NCI-H2029 treated with DMSO at 0.1 percent for 48 hours (cell line): ENCODE data around the gene EMC1.
"Not testable (repeated sequence)": the region's sequence is repeated elsewhere in the genome, so short reads cannot be mapped to it uniquely, and the experiment has no call there.

Experiments
- DNase-seq: peaks from one replicate; lab custom pipeline; 2025; lab: John Stamatoyannopoulos, UW

The EMC1 gene

GRCh38 chr1:19189270-19189669, 62.1 kb downstream of the EMC1 start:
- no peak for DNase-seq

DNA sequence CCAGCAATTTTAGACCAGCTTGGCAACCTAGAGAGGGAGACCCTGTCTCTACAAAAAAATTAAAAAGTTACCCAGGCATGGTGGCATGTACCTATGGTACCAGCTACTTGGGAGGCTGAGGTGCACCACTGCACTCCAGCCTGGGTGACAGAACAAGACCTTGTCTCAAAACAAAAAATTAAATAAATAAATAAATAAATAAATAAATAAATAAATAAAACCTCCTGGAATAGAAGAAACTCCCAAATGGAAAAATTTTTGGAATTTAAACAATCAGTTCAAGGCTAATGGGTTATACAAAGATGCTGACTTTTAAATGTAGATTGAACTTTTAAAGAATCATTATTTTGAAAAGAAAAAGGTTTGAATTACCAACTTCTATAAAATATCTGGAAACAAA, 63.5 kb downstream of the EMC1 start:
- DNase-seq: no peak

DNA sequence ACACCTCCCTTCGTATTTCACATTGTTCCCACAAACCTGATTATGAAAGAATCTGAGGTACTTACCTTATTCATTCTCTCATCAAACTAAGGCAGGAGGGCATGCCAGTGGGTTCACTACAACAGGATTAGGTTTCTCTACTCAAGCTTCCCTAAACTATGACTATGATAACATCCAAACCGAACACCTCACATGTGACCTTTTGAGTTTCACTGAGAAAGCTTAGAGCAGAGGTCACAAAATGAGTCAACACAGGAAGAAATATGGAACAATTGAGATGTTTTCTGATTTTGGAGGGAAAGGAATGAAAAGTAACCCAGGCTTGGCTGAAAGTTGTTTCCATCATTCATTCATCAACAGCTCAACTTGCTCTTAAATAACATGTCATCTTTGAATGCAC, 65.3 kb downstream of the EMC1 start:
- no peak for DNase-seq

- DNase-seq: no peak
Measured at GRCh38 chr1:19182223-19182622, 69.1 kb downstream of the EMC1 start.

- not testable (repeated sequence) for DNase-seq
Measured at GRCh38 chr1:19180265-19180657, 71.1 kb downstream of the EMC1 start.

DNA sequence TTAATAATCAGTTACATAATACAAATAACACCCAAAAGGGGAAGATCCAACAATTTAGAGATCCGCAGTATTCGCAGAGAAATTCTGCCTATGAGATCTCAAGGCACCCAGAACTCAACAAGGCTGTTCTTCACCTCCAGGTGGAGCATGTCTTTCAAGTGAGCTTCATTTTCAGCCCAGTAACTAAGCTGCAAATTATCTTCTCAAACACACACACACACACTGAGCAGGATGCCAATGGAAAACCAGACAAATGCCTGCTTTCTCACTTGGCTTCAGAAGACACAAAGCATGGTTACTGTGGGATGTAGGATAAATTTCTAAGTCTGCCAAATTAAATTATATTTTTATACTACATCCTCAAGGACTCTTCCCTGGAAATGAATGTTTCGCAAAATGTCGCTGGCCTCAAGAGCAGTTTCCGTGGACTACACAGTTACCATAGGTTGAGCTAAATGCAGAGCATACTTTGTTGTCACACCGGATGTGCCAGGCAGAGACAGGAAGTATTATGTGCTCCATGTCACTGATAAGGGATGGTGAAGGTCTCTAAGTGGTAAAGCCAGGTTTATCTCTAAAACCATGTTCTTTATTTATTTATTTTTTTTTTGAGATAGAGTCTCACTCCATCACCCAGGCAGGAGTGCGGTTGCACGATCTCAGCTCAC, 71.6 kb downstream of the EMC1 start:
- no peak for DNase-seq

DNA sequence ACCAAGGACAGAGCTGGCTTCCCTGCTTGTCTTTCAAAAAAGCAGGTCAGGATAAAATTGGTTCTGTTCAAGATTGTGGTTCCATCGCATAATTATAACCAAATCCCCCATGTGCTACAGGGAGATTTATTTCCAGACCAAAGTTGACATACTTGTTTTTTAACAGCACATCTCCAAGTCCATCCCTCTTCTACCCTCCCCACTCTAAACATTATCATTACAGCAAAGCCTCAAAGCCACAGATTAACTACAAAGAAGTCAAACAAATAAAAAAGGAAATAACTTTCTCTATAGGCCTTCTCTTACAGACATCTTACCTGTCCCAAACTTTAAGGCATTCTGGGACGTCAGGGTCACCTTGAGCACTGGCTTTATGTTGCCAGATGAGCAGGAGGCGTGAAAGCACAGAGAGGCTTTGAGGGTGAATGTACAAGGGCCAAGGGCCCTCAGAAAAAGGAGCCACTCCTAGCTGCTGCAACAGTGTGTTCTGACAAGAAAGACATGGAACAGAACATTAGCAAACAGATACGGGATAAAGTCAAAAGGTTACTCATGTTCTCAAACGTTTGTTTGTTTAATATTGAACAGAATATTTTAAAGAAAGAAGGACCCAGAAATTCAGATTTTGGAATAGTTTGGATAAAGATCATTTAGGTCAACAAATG, 72.5 kb downstream of the EMC1 start:
- DNase-seq: no peak

DNA sequence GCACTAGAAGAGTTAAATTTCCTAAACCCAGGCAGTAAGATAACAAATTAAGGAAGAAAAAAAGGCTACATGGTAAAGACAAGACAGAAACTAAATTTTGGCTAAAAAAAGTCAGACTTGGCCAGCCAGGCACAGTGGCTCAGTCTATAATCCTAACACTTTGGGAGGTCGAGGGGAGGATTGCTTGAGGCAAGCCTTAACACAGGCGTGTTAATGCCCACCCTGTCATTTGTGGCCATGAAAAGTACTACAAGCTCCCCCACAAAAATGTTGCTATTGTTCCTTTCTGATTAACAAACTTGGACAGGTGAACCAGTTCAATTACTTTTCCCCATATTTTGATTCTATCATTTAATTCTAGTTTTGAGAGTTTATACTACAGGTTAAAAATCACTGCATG, 73.5 kb downstream of the EMC1 start:
- no peak for DNase-seq

DNA sequence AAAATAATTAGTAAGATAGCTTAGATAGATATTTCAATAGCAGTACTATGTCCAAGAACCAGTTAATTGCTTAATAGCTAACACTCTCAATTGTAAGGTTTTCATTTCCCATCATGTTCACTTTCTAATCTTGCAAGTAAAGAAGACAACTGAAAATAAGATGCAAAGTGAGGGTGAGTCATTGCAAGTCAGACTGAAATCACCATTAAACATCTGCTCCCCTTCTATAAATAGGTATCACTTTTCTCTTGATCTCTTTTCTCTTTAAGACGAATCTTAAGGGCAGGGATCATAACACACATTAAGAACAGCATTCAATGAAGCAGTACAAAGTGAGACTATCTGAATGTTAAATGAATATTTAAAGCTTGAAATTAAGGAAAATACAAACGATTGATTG, 81.7 kb downstream of the EMC1 start:
- no peak for DNase-seq

GRCh38 chr1:19167140-19167539, 84.2 kb downstream of the EMC1 start:
- DNase-seq: no peak

GRCh38 chr1:19166066-19166465, 85.3 kb downstream of the EMC1 start:
- no peak for DNase-seq
